Cardiac fibroblast (primary cell): ENCODE results near the gene TKFC.
A peak's percentile ranks its signal among the peaks of the same experiment; 100 is the strongest.
"Not testable (repeated sequence)": the region's sequence is repeated elsewhere in the genome, so short reads cannot be mapped to it uniquely, and the experiment has no call there.

Source experiments
- DNase-seq, 2 donors: peaks; one replicate each; pipeline versions ENCODE4 v3.0.0 to v3.0.0-alpha.2; 2010; ENCODE audit warnings: low read depth in 2 of 2
- H3K4me3 ChIP-seq, 2 donors: replicated peaks in 1 of 2; 1 replicate in 1 of 2; 2 replicates in 1 of 2; pipeline ENCODE4 v1.5.1; 2011; ENCODE audit warnings: low read depth in 2 of 2, low read length in 2 of 2, mild to moderate bottlenecking in 2 of 2, moderate library complexity in 1 of 2
- TF ChIP-seq, protein P1 (sequence below): IDR thresholded peaks from one replicate; pipeline ENCODE4 v1.5.1; 2011; ENCODE audit warnings: low read depth, mild to moderate bottlenecking, low read length, inconsistent platforms

Gene TKFC

DNA sequence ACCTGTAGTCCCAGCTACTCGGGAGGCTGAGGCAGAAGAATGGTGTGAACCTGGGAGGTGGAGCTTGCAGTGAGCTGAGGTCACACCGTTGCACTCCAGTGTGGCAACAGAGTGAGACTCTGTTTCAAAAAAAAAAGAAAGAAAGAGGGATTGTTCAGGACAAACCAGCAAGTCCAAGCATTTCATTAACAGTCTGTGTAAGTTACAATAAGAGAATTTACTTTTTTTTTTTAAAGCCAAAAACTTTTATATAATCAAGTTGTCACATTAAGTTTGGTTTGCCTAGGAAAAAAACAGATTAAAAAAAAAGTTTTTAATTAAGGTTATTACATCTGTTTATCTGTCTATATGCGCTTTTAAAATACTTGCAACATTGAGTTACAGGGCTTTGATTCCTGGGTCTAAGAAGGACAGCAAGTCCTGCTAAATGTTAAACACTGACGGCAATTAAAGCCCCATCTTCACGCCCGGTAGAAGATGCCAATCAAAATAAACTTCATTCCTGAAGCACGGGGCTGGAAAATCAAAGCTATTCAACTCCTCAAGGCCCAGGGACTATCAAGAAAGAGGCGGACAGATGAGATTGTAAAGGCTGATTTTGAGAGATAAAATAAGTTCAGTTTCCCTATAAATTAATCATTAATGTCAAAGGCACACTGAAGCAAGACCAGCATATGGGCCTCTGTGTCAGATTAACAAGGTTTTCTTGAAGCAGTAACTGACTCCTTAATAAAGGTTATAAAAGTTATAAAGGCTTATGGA lies 39.8 kb downstream of the TKFC start:
- no peak overlapping the region for H3K4me3 ChIP-seq
- no peak for DNase-seq
- TF ChIP-seq, protein P1, sequence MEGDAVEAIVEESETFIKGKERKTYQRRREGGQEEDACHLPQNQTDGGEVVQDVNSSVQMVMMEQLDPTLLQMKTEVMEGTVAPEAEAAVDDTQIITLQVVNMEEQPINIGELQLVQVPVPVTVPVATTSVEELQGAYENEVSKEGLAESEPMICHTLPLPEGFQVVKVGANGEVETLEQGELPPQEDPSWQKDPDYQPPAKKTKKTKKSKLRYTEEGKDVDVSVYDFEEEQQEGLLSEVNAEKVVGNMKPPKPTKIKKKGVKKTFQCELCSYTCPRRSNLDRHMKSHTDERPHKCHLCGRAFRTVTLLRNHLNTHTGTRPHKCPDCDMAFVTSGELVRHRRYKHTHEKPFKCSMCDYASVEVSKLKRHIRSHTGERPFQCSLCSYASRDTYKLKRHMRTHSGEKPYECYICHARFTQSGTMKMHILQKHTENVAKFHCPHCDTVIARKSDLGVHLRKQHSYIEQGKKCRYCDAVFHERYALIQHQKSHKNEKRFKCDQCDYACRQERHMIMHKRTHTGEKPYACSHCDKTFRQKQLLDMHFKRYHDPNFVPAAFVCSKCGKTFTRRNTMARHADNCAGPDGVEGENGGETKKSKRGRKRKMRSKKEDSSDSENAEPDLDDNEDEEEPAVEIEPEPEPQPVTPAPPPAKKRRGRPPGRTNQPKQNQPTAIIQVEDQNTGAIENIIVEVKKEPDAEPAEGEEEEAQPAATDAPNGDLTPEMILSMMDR: no peak

DNA sequence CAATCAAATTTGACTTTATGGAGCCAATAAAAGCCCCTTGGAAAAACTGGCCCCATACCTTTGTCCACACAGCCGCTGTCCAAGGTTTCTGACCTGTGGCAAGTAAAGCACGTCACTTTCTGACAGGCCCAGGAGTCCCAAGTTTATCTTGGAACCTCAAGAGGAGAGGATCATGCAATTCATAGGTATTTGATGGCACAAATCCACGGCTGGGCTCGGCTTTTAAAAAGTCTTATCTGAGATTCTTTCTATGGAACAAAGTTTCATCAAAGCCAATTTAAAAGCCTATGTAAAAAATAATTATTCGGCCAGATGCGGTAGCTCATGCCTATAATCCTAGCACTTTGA lies 42.7 kb downstream of the TKFC start:
- peak in 1 of 2 donors; percentile 35 for DNase-seq
- TF ChIP-seq, protein P1: no peak
- no peak overlapping the region for H3K4me3 ChIP-seq

DNA sequence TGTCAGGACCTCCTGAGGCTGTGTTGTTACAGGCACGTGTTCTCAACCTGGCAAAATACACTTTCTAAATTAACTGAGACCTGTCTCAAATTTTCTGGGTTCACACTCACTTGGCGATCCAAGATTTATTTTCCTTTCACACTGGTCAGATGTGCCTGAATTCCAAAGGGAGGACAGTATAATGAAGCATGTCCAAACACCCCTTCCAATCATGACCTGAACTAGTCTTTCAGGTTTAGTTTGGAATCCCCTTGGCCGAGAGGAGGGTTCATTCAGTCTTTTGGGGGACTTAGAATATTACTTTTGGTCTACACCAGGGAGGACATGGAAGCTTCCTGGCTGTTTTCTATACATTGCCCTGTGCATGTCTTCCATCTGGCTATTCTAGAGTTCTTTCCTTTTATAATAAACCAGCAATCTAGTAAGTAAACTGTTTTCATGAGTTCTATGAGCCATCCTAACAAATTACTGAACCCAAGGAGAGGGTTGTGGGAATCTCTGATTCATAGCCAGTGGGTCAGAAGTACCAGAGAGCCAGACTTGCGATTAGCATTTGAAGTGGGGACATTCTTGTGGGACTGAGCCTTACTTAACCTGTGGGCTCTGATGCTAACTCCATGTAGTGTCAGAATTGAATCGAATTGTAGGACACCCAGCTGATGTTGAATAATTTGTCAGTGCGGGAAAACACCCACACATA lies 44.6 kb downstream of the TKFC start:
- H3K4me3 ChIP-seq: no peak overlapping the region
- DNase-seq: peak in 1 of 2 donors; percentile 62
- TF ChIP-seq, protein P1: no peak

DNA sequence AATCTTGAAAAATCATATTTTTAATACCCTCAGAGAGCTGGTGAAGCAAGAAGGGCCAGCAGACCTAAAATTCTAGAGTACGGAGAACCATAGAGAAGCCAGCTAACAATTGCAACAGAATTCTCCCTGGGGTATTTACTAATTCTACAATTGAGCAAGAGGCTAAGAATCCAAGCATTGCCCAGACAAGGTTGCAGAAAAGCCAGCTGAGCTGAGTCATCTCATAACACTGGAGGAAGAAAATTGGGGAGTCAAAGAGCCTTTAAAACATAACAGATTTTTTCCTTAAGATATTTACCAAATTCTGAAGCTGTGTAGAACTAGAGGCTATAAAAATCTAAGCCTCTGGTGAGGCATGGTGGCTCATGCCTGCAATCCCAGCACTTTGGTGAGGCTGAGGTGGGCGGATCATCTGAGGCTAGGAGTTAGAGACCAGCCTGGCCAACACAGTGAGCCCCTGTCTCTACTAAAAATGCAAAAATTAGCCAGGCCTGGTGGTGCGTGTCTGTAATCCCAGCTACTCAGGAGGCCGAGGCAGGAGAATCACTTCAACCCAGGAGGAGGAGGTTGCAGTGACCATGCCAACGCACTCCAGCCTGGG lies 45.8 kb downstream of the TKFC start:
- DNase-seq: peak; percentile 97 to 99
- TF ChIP-seq, protein P1: no peak
- no peak overlapping the region for H3K4me3 ChIP-seq

DNA sequence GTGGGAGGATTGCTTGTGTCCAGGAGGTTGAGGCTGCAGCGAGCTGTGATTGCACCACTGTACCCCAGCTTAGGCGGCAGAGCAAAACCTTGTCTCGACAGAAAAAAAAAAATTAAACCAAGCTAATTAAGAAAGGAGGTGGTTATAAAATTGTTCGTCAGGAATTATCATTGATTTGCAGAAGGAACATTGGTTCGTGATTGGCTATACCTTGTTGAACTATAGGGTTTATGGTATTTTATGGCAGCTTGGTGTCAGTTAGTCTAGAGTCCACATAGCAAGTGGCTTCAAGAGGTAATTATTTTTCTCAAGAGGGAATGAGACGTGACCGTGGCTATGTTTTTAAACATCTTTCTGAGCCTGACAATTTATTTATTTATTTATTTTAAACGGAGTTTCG lies 47.9 kb downstream of the TKFC start:
- TF ChIP-seq, protein P1: no peak
- H3K4me3 ChIP-seq: no peak overlapping the region
- no peak for DNase-seq

DNA sequence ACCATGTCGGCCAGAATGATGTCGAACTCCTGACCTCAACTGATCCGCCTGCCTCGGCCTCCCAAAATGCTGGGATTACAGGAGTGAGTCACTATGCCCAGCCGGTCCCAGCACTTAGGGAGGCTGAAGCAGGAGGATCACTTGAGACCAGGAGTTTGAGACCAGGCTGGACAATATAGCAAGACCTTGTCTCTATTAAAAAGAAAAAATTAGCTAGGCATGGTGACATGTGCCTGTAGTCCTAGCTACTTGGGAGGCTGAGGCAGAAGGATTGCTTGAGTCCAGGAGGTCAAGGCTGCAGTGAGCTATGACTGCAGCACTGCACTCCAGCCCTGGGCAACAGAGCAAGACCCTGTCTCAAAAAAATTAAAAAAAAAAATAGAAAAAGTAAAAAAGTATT lies 50.8 kb downstream of the TKFC start:
- DNase-seq, H3K4me3 ChIP-seq: not testable (repeated sequence)
